HCT116 (cell line): ENCODE measurements around the gene TOP3B. TPM values are rescaled to one million over a fixed set of nuclear protein-coding genes. Genes with fewer than 3 reads are reported as not detected.

ENCODE experiments used
- ATAC-seq: fragments of 200-7000 bp; cut with Tn5 transposase; 2 replicates; pipeline ENCODE4 v1.9.1; 2020; ENCODE audit warnings: mild to moderate bottlenecking, moderate library complexity
- BruUV-seq: library from RNA; stranded (reverse); fragments of 400-500 nt; replicated peaks from 2 replicates; lab custom pipeline; 2021; lab: Mats Ljungman, UMichigan
- CTCF ChIA-PET: fragments of 300-600 bp; sonication (Branson Sonifier 250); formaldehyde crosslinking; loops from one replicate; lab custom pipeline; 2021; ENCODE audit warnings: antibody characterized with exemption; lab: Charles Lee
- POLR2A ChIA-PET: fragments of 300-600, 350-600 bp; sonication (Branson Sonifier 250); formaldehyde crosslinking; loops from one replicate; lab custom pipeline; 2021; ENCODE audit warnings: antibody characterized with exemption; lab: Charles Lee
- RAD21 ChIA-PET, 2 experiments: fragments of 300-600 bp; sonication (Branson Sonifier 250); formaldehyde crosslinking; loops; one replicate each; lab custom pipeline; 2023; ENCODE audit warnings: low total read pairs in 2 of 2; ENCODE audit not compliant: uncharacterized antibody in 2 of 2, unreplicated experiment in 2 of 2, low non-redundant PET in 1 of 2; lab: Charles Lee
- DNase-seq: peaks from one replicate; pipeline ENCODE4 v3.0.0-alpha.2; 2010; ENCODE audit warnings: low read depth, low spot score
- H2AFZ ChIP-seq: fragments of 200-600 bp; shearing (Covaris generic), sonication (generic); 2 replicates; pipeline ENCODE4 v1.6.1; 2017; ENCODE audit warnings: low read depth, mixed run types, mixed read lengths, antibody characterized with exemption, low read length; ENCODE audit not compliant: poor library complexity, severe bottlenecking
- H3K27ac ChIP-seq: 2 replicates; pipeline ENCODE4 v1.5.1; 2012; ENCODE audit warnings: low read depth, low read length
- H3K27me3 ChIP-seq: fragments of 200-600 bp; sonication (generic); 2 replicates; pipeline ENCODE4 v1.6.1; 2016; ENCODE audit warnings: mixed run types, low read length, mixed read lengths; ENCODE audit not compliant: insufficient read depth
- H3K36me3 ChIP-seq, 2 experiments: fragments of 200-500 bp in 1 of 2; fragments of 200-600 bp in 1 of 2; sonication (Bioruptor generic) in 1 of 2; sonication (generic) in 1 of 2; 2 replicates each; pipeline versions ENCODE4 v1.5.1 to v1.6.1; 2014 to 2016; ENCODE audit warnings: low read length in 2 of 2, inconsistent platforms in 1 of 2, mixed read lengths in 1 of 2, mixed run types in 1 of 2; ENCODE audit not compliant: insufficient read depth in 2 of 2, control insufficient read depth in 1 of 2
- H3K4me1 ChIP-seq, 2 experiments: fragments of 200-600 bp in 1 of 2; sonication (generic) in 1 of 2; 2 replicates each; pipeline versions ENCODE4 v1.5.1 to v1.6.1; 2012 to 2017; ENCODE audit warnings: low read length in 2 of 2, inconsistent platforms in 1 of 2, mild to moderate bottlenecking in 1 of 2, mixed read lengths in 1 of 2, mixed run types in 1 of 2, moderate library complexity in 1 of 2; ENCODE audit not compliant: insufficient read depth in 2 of 2, control insufficient read depth in 1 of 2
- H3K4me2 ChIP-seq: fragments of 200-600 bp; sonication (generic); 2 replicates; pipeline ENCODE4 v1.6.1; 2017; ENCODE audit warnings: mixed run types, low read length, mixed read lengths
- H3K4me3 ChIP-seq, 2 experiments: fragments of 200-600 bp in 1 of 2; sonication (generic) in 1 of 2; replicated peaks in 1 of 2; 2 replicates each; pipeline ENCODE4 v1.5.1; 2011 to 2016; ENCODE audit warnings: low read length in 2 of 2, control low read depth in 1 of 2, low read depth in 1 of 2, mild to moderate bottlenecking in 1 of 2, mixed read lengths in 1 of 2, mixed run types in 1 of 2
- H3K79me2 ChIP-seq: fragments of 200-600 bp; sonication (generic); 2 replicates; pipeline ENCODE4 v1.6.1; 2017; ENCODE audit warnings: mild to moderate bottlenecking, mixed run types, low read length, moderate library complexity, mixed read lengths; ENCODE audit not compliant: insufficient read depth
- H3K9ac ChIP-seq: fragments of 200-600 bp; sonication (generic); 2 replicates; pipeline ENCODE4 v1.6.1; 2016; ENCODE audit warnings: low read length, mixed read lengths
- H3K9me2 ChIP-seq: fragments of 200-600 bp; sonication (generic), shearing (Covaris generic); 2 replicates; pipeline ENCODE4 v1.6.1; 2017; ENCODE audit warnings: mixed run types, mild to moderate bottlenecking, moderate library complexity; ENCODE audit not compliant: insufficient read depth
- H3K9me3 ChIP-seq, 2 experiments: fragments of 200-500 bp in 1 of 2; fragments of 200-600 bp in 1 of 2; sonication (Bioruptor generic) in 1 of 2; sonication (generic) in 1 of 2; 2 replicates each; pipeline ENCODE4 v1.6.1; 2014 to 2017; ENCODE audit warnings: low read length in 2 of 2, mixed read lengths in 2 of 2, inconsistent platforms in 1 of 2, low read depth in 1 of 2, mild to moderate bottlenecking in 1 of 2, mixed run types in 1 of 2, moderate library complexity in 1 of 2; ENCODE audit not compliant: control insufficient read depth in 1 of 2, insufficient read depth in 1 of 2
- H4K20me1 ChIP-seq: fragments of 200-600 bp; sonication (generic), shearing (Covaris generic); 2 replicates; pipeline ENCODE4 v1.6.1; 2017; ENCODE audit warnings: mixed run types, mild to moderate bottlenecking, moderate library complexity; ENCODE audit not compliant: insufficient read depth
- CEBPB ChIP-seq: IDR thresholded peaks from 2 replicates; pipeline ENCODE4 v1.6.1; 2012; ENCODE audit warnings: low read depth
- EGR1 ChIP-seq: IDR thresholded peaks from 2 replicates; pipeline ENCODE4 v1.6.1; 2012; ENCODE audit warnings: low read depth
- EZH2 ChIP-seq: fragments of 200-600 bp; sonication (generic); IDR thresholded peaks from 2 replicates; pipeline ENCODE4 v1.6.1; 2017; ENCODE audit warnings: antibody characterized with exemption, mixed run types
- EZH2phosphoT487 ChIP-seq: fragments of 200-600 bp; IDR thresholded peaks from 2 replicates; pipeline ENCODE4 v1.6.1; 2018; ENCODE audit warnings: antibody characterized with exemption, borderline replicate concordance
- FOSL1 ChIP-seq: IDR thresholded peaks from 2 replicates; pipeline ENCODE4 v1.6.1; 2012; ENCODE audit warnings: low read depth
- MAX ChIP-seq: IDR thresholded peaks from 2 replicates; pipeline ENCODE4 v1.6.1; 2012
- POLR2AphosphoS5 ChIP-seq: IDR thresholded peaks from 2 replicates; pipeline ENCODE4 v1.6.1; 2011; ENCODE audit warnings: mild to moderate bottlenecking, low read depth, low read length, moderate library complexity
- SIN3A ChIP-seq: IDR thresholded peaks from 2 replicates; pipeline ENCODE4 v1.6.1; 2012; ENCODE audit warnings: low read depth
- SP1 ChIP-seq: IDR thresholded peaks from 2 replicates; pipeline ENCODE4 v1.6.1; 2012; ENCODE audit warnings: low read depth
- ZBTB33 ChIP-seq: IDR thresholded peaks from 2 replicates; pipeline ENCODE4 v1.6.1; 2011; ENCODE audit warnings: mild to moderate bottlenecking, low read length, moderate library complexity; ENCODE audit not compliant: insufficient replicate concordance; ENCODE audit errors: extremely low read depth
- ZNF274 ChIP-seq: fragments of 200-500 bp; sonication (Bioruptor generic); IDR thresholded peaks from 2 replicates; pipeline ENCODE4 v1.6.1; 2014; ENCODE audit warnings: mild to moderate bottlenecking, low read depth, low read length, inconsistent platforms
- intact Hi-C: fragments of 100-400 bp; cut with micrococcal nuclease; formaldehyde crosslinking; loops from 2 replicates; pipeline ENCODE4 v1.10.0; 2022
- total RNA-seq: library from RNA; stranded (reverse); gene quantifications from one replicate; pipeline ENCODE4 v1.2.1, GENCODE V29; 2021; ENCODE audit not compliant: unreplicated experiment

TOP3B gene
- total RNA-seq, 1 experiment from 2014 or later: 50.1 TPM

GRCh38 chr22:21963790-21964211 lies 18.8 kb downstream of the TOP3B start:
- TF ChIP-seq CEBPB (no peak), EGR1 (no peak), SP1 (no peak), MAX (no peak), ZBTB33 (no peak), SIN3A (no peak), ZNF274 (no peak), EZH2phosphoT487 (no peak), FOSL1 (no peak), POLR2AphosphoS5 (no peak), EZH2 (no peak)
- Histone ChIP-seq H2AFZ (no peak overlapping the region), H3K4me2 (no peak overlapping the region), H3K4me1 (peaks cover 0 to 9% of the 10 kb centered on the region in 2 experiments; a peak in 3 of 4 replicates), H3K79me2 (no peaks in the 10 kb centered on the region), H3K9me2 (no peaks in the 10 kb centered on the region), H3K9ac (no peak overlapping the region), H3K27ac (no peak overlapping the region), H3K4me3 (no peak overlapping the region), H4K20me1 (no peaks in the 10 kb centered on the region), H3K36me3 (peaks cover 38 to 40% of the 10 kb centered on the region in 2 experiments; a peak in 3 of 4 replicates), H3K27me3 (no peaks in the 10 kb centered on the region), H3K9me3 (no peaks in the 10 kb centered on the region)
- intact Hi-C loops: no loop called here
- ChIA-PET POLR2A (no interaction called here), CTCF (interaction anchor here (1.0 to 1.5 kb wide), 2 partner anchors 8 to 25 kb away, joined by 3 to 4 read pairs; no protein-coding TSS in a partner anchor), RAD21 (no interaction called here)
- BruUV-seq: no TSS peak
- DNase-seq (no peak), ATAC-seq (no peak)
